HepG2 (cell line): ENCODE results near the gene FAM167B. TPM values are rescaled to one million over a fixed set of nuclear protein-coding genes. Genes with fewer than 3 reads are reported as not detected.
A peak's percentile ranks its signal among the peaks of the same experiment; 100 is the strongest.

Experiments
- CSRNP1 ChIP-seq: sonication (generic); formaldehyde crosslinking; IDR thresholded peaks from 2 replicates; pipeline ENCODE4 v1.8.1; 2023; ENCODE audit warnings: mild to moderate bottlenecking, missing genetic modification reagents
- ISX ChIP-seq: sonication (generic); formaldehyde crosslinking; conservative IDR thresholded peaks from 2 replicates; pipeline ENCODE4 v1.5.0; 2020; ENCODE audit warnings: missing genetic modification reagents
- MTERF4 ChIP-seq: sonication (generic); formaldehyde crosslinking; IDR thresholded peaks from 2 replicates; pipeline ENCODE4 v1.8.0; 2023; ENCODE audit warnings: mild to moderate bottlenecking, missing genetic modification reagents
- MTF2 ChIP-seq: sonication (generic); formaldehyde crosslinking; IDR thresholded peaks from 2 replicates; pipeline ENCODE4 v1.5.0; 2020; ENCODE audit warnings: missing genetic modification reagents, borderline replicate concordance
- TCF7L2 ChIP-seq: IDR thresholded peaks from 2 replicates; pipeline ENCODE4 v1.6.1; 2011; ENCODE audit warnings: mild to moderate bottlenecking, low read depth, low read length, moderate library complexity
- TGIF2 ChIP-seq: IDR thresholded peaks from 2 replicates; pipeline ENCODE4 v1.6.1; 2016; ENCODE audit warnings: control low read depth, missing compliant biosample characterization
- ZNF232 ChIP-seq: sonication (generic); formaldehyde crosslinking; IDR thresholded peaks from 2 replicates; pipeline ENCODE4 v1.4.0; 2020; ENCODE audit warnings: missing genetic modification reagents, borderline replicate concordance
- ZSCAN21 ChIP-seq: sonication (generic); formaldehyde crosslinking; IDR thresholded peaks from 2 replicates; pipeline ENCODE4 v1.8.0; 2022; ENCODE audit warnings: mild to moderate bottlenecking, missing genetic modification reagents, moderate library complexity, borderline replicate concordance
- ZZZ3 ChIP-seq: sonication (generic); formaldehyde crosslinking; IDR thresholded peaks from 2 replicates; pipeline ENCODE4 v1.4.0; 2020; ENCODE audit warnings: missing genetic modification reagents, mild to moderate bottlenecking, borderline replicate concordance
- polyA plus RNA-seq, 8 experiments: library from polyadenylated mRNA; depleted of rRNA in 3 of 8; stranded (reverse) in 7 of 8; unstranded in 1 of 8; fragments of >200 nt; fragmentation: Illumina TruSeq in 4 of 8; extraction: Trizol in 4 of 8; gene quantifications; 2 replicates each; pipeline versions ENCODE4 v1.2.1 to v1.2.3, GENCODE V29; 2011 to 2016; ENCODE audit warnings: low read depth in 4 of 8, missing spikeins in 1 of 8, mixed read lengths in 1 of 8; ENCODE audit not compliant: insufficient read depth in 1 of 8
- total RNA-seq, 5 experiments: library from RNA; depleted of rRNA; stranded (reverse); fragments of >200 nt; fragmentation: Illumina TruSeq; extraction: Trizol; gene quantifications; 2 replicates each; pipeline ENCODE4 v1.2.3, GENCODE V29; 2016; ENCODE audit warnings: low read depth in 1 of 5
- TF ChIP-seq, protein P1 (sequence below): sonication (generic); formaldehyde crosslinking; IDR thresholded peaks from 2 replicates; pipeline ENCODE4 v1.8.0; 2022; ENCODE audit warnings: low read depth, missing genetic modification reagents
- TF ChIP-seq, protein P2 (sequence below): sonication (generic); formaldehyde crosslinking; IDR thresholded peaks from 2 replicates; pipeline ENCODE4 v1.4.0; 2020; ENCODE audit warnings: mild to moderate bottlenecking, missing genetic modification reagents
- TF ChIP-seq, protein P3 (sequence below): sonication (generic); formaldehyde crosslinking; IDR thresholded peaks from 2 replicates; pipeline ENCODE4 v1.5.1; 2020; ENCODE audit warnings: mild to moderate bottlenecking, missing genetic modification reagents, moderate library complexity

The FAM167B gene
- total and polyA plus RNA-seq, 2 of the 13 experiments (the other 11 are each of a cell fraction or from before 2014, with no cell fraction given): 0.15 to 0.70 TPM

GRCh38 chr1:32247983-32248889, 1.2 kb downstream of the FAM167B start (continued):
- TF ChIP-seq, protein P1, sequence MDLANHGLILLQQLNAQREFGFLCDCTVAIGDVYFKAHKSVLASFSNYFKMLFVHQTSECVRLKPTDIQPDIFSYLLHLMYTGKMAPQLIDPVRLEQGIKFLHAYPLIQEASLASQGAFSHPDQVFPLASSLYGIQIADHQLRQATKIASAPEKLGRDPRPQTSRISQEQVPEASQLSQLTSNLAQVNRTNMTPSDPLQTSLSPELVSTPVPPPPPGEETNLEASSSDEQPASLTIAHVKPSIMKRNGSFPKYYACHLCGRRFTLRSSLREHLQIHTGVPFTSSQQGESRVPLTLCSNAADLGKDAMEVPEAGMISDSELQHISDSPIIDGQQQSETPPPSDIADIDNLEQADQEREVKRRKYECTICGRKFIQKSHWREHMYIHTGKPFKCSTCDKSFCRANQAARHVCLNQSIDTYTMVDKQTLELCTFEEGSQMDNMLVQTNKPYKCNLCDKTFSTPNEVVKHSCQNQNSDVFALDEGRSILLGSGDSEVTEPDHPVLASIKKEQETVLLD: peak; percentile 46; the same call in 1 of the 2 replicates
- TF ChIP-seq, protein P2, sequence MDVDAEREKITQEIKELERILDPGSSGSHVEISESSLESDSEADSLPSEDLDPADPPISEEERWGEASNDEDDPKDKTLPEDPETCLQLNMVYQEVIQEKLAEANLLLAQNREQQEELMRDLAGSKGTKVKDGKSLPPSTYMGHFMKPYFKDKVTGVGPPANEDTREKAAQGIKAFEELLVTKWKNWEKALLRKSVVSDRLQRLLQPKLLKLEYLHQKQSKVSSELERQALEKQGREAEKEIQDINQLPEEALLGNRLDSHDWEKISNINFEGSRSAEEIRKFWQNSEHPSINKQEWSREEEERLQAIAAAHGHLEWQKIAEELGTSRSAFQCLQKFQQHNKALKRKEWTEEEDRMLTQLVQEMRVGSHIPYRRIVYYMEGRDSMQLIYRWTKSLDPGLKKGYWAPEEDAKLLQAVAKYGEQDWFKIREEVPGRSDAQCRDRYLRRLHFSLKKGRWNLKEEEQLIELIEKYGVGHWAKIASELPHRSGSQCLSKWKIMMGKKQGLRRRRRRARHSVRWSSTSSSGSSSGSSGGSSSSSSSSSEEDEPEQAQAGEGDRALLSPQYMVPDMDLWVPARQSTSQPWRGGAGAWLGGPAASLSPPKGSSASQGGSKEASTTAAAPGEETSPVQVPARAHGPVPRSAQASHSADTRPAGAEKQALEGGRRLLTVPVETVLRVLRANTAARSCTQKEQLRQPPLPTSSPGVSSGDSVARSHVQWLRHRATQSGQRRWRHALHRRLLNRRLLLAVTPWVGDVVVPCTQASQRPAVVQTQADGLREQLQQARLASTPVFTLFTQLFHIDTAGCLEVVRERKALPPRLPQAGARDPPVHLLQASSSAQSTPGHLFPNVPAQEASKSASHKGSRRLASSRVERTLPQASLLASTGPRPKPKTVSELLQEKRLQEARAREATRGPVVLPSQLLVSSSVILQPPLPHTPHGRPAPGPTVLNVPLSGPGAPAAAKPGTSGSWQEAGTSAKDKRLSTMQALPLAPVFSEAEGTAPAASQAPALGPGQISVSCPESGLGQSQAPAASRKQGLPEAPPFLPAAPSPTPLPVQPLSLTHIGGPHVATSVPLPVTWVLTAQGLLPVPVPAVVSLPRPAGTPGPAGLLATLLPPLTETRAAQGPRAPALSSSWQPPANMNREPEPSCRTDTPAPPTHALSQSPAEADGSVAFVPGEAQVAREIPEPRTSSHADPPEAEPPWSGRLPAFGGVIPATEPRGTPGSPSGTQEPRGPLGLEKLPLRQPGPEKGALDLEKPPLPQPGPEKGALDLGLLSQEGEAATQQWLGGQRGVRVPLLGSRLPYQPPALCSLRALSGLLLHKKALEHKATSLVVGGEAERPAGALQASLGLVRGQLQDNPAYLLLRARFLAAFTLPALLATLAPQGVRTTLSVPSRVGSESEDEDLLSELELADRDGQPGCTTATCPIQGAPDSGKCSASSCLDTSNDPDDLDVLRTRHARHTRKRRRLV (CRISPR knock-in tag): peak; percentile 76; the same call in 1 of the 2 replicates
- TF ChIP-seq ZSCAN21 (CRISPR knock-in tag): peak; percentile 63; the same call in 1 of the 2 replicates
- peak; percentile 59; the same call in 1 of the 2 replicates for TF ChIP-seq TGIF2 (CRISPR knock-in tag)
- no peak for TF ChIP-seq ZNF232 (CRISPR knock-in tag)
- TF ChIP-seq, protein P3, sequence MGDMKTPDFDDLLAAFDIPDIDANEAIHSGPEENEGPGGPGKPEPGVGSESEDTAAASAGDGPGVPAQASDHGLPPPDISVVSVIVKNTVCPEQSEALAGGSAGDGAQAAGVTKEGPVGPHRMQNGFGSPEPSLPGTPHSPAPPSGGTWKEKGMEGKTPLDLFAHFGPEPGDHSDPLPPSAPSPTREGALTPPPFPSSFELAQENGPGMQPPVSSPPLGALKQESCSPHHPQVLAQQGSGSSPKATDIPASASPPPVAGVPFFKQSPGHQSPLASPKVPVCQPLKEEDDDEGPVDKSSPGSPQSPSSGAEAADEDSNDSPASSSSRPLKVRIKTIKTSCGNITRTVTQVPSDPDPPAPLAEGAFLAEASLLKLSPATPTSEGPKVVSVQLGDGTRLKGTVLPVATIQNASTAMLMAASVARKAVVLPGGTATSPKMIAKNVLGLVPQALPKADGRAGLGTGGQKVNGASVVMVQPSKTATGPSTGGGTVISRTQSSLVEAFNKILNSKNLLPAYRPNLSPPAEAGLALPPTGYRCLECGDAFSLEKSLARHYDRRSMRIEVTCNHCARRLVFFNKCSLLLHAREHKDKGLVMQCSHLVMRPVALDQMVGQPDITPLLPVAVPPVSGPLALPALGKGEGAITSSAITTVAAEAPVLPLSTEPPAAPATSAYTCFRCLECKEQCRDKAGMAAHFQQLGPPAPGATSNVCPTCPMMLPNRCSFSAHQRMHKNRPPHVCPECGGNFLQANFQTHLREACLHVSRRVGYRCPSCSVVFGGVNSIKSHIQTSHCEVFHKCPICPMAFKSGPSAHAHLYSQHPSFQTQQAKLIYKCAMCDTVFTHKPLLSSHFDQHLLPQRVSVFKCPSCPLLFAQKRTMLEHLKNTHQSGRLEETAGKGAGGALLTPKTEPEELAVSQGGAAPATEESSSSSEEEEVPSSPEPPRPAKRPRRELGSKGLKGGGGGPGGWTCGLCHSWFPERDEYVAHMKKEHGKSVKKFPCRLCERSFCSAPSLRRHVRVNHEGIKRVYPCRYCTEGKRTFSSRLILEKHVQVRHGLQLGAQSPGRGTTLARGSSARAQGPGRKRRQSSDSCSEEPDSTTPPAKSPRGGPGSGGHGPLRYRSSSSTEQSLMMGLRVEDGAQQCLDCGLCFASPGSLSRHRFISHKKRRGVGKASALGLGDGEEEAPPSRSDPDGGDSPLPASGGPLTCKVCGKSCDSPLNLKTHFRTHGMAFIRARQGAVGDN (CRISPR knock-in tag): peak; percentile 81
- TF ChIP-seq MTF2: no peak
- peak; percentile 54; the same call in 1 of the 2 replicates for TF ChIP-seq MTERF4
- no peak for TF ChIP-seq TCF7L2
- no peak for TF ChIP-seq ISX (CRISPR knock-in tag)
- TF ChIP-seq ZZZ3: no peak
- TF ChIP-seq CSRNP1 (CRISPR knock-in tag): peak; percentile 36; the same call in 1 of the 2 replicates
